Fibroblast of skin of left quadriceps (primary cell): ENCODE measurements around the gene CRISPLD2.
A peak's percentile ranks its signal among the peaks of the same experiment; 100 is the strongest.
"Not testable (repeated sequence)": the region's sequence is repeated elsewhere in the genome, so short reads cannot be mapped to it uniquely, and the experiment has no call there.

Experiments
- DNase-seq, 2 experiments: peaks; one replicate each; pipeline ENCODE4 v3.0.0-alpha.2; 2013; ENCODE audit warnings: low read depth in 2 of 2

The CRISPLD2 gene

DNA sequence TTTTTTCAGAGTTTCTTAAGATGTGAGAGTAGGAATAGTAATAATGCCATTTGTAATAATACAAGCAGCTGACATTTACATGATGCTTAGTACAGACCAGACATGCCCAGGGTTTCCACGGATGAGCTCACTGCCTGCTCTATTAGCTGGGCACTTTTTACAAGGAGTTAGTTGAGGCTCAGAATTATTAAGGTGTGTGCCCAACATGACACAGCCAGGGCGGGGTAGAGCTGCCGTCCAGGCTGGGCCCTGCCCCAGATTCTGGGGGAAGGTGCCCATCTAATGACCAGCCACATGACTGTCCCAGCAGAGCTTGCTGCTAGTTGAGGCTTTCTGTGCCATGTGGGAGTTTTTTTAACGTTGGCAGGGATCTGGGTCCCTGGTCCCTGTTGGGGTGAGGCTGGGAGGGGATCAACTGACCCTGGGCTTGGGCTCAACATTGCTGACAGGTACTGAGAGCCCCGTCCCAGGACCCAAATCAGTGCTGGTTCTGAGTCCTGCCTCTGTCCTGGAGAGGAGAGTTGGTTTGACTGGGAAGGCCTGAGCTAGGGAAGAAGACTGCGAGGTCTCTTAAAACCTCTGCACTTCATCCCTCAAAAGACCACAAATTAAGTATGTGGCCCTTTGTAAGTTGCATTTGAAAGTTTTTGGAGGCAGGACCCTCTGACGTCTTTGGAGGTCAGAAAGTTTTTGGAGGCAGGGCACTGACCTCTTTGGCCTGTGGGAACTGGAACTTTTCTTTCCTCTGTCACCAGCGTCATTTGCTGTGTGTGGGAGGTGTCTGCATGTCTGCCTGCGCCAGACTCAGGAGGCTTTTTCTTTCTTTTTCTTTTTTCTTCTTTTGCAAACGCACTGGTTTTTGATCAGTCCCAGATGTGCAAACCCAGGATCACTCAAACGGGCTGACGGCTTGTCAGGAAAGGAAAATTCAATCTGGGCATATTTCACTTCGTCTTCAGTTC, 2.2 kb downstream of the CRISPLD2 start:
- no peak for DNase-seq

DNA sequence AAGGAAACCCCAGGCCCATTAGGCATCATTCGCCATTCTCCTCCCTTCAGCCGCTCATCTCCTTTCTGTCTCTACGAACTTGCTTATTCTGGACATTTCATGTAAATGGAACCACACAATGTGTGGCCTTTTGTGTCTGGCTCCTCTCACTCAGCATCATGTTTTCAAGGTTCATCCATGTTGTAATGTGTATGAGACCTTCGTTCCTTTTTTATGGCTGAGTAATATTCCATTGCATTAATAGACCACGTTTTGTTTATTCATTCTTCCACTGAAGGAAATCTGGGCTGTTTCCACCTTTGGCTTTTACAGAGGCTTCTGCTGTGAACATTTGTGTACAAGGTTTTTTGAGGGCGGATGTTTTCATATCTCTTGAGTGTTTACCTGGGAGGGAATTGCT, 3.2 kb downstream of the CRISPLD2 start:
- no peak for DNase-seq

DNA sequence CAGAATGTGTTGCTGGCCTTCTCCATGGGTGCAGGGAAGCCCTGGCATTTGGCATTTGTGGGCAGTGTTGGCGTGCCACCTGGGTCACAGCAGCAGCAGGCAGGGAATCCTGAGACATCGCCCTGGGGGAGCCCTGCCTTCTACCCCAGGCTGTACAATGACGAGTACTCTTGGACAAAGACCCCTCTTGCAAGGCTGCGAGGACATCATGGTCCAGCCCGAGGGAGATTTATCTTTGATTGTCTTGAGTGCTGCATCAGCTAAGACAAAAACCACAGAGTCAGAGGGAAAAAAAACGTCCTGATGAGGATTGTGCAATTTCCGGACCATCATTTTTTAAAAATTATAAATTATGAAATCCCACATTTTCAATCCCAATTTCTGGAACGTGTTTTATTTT, 3.7 kb downstream of the CRISPLD2 start:
- DNase-seq = no peak

DNA sequence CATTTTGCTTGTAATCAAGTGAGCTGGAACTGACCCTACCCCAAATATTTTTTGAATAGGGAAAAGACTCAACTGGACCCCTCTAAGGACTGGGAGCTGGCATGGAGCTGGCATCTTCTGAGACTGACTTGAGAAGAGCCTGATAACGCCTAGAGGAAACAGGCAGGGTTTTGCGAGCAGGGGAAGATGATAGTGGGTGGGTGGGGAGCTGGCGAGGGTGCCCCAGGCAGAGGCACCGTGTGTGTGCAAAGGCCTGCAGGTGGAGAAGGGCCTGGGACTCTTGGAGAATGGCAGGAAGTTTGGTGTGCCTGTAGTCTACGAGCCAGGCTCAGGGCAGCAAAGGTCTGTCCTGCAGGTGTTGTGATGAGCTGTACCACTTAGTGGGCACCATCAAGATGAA, 4.1 kb downstream of the CRISPLD2 start:
- DNase-seq = no peak

GRCh38 chr16:84825896-84826557, 6.2 kb downstream of the CRISPLD2 start:
- no peak for DNase-seq

- DNase-seq = no peak
Measured at GRCh38 chr16:84826558-84826941, 6.8 kb downstream of the CRISPLD2 start.

- DNase-seq = no peak
Measured at GRCh38 chr16:84827131-84827574, 7.4 kb downstream of the CRISPLD2 start.

- no peak for DNase-seq
Measured at GRCh38 chr16:84827897-84828296, 8.1 kb downstream of the CRISPLD2 start.

DNA sequence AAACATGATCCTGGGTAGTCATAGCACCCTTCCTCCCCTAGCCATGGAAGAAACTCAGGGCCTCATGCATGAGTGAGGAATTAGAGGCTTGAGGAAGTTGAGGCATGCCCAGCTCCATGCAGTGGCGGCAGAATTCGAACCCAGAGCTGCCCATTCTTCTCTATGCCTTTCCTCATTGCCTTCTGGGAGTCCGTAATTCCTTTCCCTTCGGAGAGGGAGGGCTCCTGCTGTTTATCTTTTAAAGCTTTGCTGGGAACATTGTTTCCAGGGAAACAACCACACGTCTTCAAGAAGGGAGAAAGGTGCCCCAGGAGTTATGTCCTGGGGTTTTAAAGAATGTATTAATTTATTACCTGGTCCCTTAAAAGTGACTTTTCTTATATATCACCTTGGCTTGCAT, 8.5 kb downstream of the CRISPLD2 start:
- DNase-seq = no peak

GRCh38 chr16:84829168-84829965, 9.6 kb downstream of the CRISPLD2 start:
- DNase-seq = peak; percentile 78 to 82

GRCh38 chr16:84830765-84831384, 11.1 kb downstream of the CRISPLD2 start:
- no peak for DNase-seq

DNA sequence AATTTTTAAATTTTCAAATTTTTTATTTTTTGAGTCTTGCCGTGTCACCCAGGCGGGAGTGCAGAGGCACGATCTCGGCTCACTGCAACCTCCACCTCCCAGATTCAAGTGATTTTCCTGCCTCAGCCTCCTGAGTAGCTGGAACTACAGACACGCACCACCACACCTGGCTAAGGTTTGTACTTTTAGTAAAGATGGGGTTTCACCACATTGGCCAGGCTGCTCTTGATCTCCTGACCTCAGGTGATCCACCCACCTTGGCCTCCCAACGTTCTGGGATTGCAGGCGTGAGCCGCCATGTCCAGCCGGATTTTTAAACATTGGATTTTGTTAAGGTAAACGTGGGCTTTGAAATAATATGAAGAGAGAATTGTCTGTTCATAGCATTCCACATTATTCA, 11.9 kb downstream of the CRISPLD2 start:
- not testable (repeated sequence) for DNase-seq

GRCh38 chr16:84832488-84833143, 12.8 kb downstream of the CRISPLD2 start:
- peak; percentile 76 to 81 for DNase-seq

GRCh38 chr16:84833144-84833500, 13.3 kb downstream of the CRISPLD2 start:
- DNase-seq = no peak

DNA sequence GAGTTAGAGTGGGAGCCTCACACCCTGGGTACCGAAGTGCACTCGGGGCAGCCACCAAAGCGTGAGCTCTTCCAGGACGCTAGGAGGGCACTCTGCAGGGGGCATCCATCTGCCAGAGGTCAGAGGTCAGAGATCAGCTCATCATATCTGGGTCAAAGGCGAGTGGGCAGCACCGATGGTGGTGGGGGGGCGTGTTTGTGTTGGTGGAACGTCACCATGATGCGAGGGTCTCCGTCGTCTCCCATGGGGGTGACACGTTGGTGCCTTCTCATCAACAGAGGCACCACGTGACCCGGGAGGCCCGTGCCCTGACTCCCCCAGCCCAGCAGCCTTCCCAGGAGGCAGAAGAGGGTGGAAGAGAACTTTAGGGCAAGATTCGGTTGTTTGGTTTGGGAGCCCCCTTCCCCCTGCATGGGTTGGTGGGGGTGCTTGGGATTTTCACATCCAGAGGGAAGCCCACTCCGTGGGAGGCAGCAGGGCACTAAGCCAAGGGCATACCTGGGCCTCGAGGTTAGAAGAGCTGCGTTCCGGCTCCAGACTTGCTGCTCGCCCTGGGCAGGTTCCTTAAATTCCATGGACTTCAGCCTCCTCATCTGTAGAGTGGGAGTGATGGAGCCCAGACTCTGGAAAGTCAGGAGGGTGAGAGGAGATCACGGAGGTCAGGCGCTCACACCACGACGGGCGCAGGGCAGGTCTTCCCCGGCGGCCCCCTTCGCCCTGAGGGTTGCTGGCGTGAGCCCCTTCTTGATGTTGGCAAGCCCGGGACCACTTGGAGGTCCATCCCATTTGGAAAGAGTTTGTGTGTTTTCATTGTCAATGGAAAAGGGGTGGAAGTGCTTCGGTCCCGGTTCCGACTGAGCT, 14.0 kb downstream of the CRISPLD2 start:
- no peak for DNase-seq

DNA sequence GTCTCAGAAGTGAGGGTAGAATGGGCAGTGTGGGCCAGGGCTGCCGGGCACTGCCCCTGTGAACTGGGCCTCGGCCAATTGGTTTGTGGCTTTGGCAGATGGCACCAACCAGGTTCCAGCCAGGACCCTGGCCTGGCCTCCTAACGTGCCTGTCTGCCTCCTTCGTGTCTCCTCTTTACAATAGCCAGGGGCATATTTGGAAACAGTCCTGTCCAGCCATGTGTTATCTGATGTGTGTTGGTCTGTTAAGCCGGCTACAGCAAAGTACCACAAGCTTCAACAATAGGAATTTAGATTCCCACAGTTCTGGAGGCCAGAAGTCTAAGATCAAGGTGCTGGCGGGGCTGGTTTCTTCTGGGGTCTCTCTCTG, 14.6 kb downstream of the CRISPLD2 start:
- DNase-seq = no peak

- DNase-seq = peak; percentile 99
Measured at GRCh38 chr16:84836234-84836647, 16.5 kb downstream of the CRISPLD2 start.

DNA sequence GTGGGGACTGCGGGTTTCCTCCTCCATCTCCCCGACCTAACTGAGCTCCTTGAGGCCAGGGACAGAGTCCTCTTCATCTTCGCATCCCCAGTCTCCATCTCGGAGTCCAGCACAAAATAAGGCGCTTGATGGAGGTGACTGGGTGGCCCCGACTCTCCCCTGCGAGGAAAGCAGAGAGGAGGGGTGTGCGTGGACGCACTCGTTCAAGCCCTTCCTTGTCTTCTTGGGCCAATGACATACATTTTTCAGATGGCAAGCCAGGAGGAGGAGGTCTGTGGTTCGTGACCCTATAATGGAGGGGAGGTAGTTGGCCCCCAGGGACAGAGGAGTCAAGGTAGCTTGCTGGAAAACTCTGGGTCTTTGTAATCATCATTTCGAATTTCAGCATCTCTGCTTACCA, 17.2 kb downstream of the CRISPLD2 start:
- DNase-seq = no peak

DNA sequence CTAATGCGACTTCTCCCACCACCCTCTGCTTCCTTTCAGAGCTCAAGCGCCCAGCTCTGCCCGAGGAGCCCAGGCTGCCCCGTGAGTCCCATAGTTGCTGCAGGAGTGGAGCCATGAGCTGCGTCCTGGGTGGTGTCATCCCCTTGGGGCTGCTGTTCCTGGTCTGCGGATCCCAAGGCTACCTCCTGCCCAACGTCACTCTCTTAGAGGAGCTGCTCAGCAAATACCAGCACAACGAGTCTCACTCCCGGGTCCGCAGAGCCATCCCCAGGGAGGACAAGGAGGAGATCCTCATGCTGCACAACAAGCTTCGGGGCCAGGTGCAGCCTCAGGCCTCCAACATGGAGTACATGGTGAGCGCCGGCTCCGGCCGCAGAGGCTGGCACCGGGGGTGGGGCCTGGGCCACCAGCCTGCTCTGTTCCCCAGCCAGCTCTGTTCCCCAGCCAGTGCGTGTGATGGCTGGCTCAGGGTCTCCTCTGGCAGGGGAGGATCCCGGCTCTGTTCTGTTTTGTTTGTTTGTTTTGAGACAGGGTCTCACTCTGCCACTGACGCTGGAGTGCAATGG, 18.7 kb downstream of the CRISPLD2 start:
- DNase-seq = no peak

DNA sequence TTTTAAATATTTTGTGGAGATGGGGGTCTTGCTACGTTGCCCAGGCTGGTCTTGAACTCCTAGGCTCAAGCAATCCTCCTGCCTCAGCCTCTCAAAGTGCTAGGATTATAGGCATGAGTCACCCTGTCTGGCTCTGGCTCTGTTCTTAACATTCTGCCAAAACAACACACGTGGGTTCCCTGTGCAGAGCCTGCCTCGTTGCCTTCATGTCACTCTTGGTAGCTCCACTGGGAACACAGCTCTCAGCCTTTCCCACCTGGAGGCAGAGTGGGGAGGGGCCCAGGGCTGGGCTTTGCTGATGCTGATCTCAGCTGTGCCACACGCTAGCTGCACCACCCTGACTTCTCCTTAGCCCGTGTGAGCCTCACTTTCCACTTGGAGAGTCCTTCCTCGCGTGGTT, 19.3 kb downstream of the CRISPLD2 start:
- no peak for DNase-seq
